ENCODE measurements around the gene INPP4B.

DNA sequence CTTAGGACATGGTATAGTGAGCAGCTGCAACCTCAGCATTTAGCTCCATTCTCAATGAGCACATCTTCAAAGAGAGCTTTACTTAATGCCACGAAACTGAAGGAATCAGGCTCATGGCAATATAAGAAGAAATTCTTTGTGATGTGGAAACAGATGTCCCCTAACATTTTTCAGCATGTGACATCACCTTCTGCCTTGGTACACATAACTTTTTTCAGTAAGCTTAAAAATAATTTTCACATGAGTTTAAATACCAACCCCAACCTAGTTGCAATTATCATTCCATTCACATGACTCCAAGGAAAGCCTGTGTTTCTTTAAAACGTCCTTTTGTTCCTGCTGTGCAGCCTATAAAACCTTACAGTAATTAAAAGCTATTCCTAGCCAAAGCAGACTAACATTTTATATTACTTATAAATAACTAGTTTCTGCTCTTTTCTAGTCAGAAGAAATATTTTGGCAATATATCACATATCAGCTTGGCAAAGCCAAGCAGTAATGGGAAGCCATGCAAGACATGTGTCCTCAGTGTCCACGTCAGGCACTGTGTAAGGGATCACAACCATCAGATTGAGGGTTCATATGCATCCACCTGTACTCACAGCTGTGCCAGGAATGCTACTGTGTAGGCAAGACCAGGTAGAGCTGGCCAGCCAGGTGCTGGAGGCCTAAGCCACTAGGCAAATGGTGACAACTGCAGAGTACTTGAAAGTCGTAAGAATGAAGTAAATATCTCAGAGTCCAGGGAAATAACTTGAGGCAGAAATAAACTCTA, 466.6 kb downstream of the INPP4B start:
- no peak for TF ChIP-seq EZH2 (IDR thresholded peaks at IDR 0.05; ENCODE audit: insufficient read depth, poor library complexity, severe bottlenecking)
- no peak for TF ChIP-seq EZH2phosphoT487 (IDR thresholded peaks at IDR 0.05; ENCODE audit: insufficient read depth, low read depth)

Data from GM23248 (cell line).